ENCODE results near the gene APOA4. TPM values are rescaled to one million over a fixed set of nuclear protein-coding genes. Genes with fewer than 3 reads are reported as not detected.

The APOA4 gene
- total RNA-seq, 1 donor from 2014 or later, result not detected

GRCh38 chr11:116777056-116777455 lies 46.0 kb downstream of the APOA4 start:
- TF ChIP-seq, protein P1, sequence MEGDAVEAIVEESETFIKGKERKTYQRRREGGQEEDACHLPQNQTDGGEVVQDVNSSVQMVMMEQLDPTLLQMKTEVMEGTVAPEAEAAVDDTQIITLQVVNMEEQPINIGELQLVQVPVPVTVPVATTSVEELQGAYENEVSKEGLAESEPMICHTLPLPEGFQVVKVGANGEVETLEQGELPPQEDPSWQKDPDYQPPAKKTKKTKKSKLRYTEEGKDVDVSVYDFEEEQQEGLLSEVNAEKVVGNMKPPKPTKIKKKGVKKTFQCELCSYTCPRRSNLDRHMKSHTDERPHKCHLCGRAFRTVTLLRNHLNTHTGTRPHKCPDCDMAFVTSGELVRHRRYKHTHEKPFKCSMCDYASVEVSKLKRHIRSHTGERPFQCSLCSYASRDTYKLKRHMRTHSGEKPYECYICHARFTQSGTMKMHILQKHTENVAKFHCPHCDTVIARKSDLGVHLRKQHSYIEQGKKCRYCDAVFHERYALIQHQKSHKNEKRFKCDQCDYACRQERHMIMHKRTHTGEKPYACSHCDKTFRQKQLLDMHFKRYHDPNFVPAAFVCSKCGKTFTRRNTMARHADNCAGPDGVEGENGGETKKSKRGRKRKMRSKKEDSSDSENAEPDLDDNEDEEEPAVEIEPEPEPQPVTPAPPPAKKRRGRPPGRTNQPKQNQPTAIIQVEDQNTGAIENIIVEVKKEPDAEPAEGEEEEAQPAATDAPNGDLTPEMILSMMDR (IDR thresholded peaks at IDR 0.05; ENCODE audit: borderline replicate concordance), result no peak
- peaks cover 17% of the 10 kb centered on the region for H3K4me1 ChIP-seq
- no peaks in the 10 kb centered on the region for H3K9me3 ChIP-seq (replicated peaks)
- intact Hi-C loops (cut with micrococcal nuclease), result no loop called here
- peaks cover 48% of the 10 kb centered on the region for H3K36me3 ChIP-seq
- no peak overlapping the region for H3K27ac ChIP-seq (replicated peaks)
- no peaks in the 10 kb centered on the region for H3K27me3 ChIP-seq (ENCODE audit: low read depth)
- no peak for DNase-seq
- H3K4me3 ChIP-seq, result no peak overlapping the region

DNA sequence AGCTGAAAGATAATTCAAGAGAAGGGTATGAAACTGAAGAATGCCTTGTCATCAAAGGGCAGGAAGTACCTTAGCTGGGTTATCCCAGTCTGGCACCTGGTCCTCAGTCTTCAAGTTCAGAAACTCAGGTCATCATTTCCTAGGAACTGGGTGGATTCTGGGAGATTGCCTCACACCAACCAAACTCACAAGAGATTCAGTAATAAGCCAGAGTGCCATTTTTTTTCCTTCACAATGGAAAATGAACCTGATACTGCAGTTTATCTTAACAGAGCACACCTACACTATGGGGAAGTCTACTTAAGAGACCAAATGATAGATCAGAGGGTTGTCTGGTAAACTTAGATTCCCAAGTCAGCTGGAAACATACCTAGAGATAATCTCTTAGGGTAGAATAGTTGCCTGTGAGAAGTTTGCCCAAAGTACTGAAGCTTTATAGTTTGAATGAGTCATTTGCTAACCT lies 46.6 kb downstream of the APOA4 start:
- no peak for DNase-seq
- Histone ChIP-seq H3K36me3 (peaks cover 43% of the 10 kb centered on the region), H3K4me1 (peaks cover 22% of the 10 kb centered on the region), H3K4me3 (no peak overlapping the region), H3K9me3 (replicated peaks) (no peaks in the 10 kb centered on the region), H3K27me3 (ENCODE audit: low read depth) (no peaks in the 10 kb centered on the region), H3K27ac (replicated peaks) (no peak overlapping the region)
- TF ChIP-seq, protein P1 (IDR thresholded peaks at IDR 0.05; ENCODE audit: borderline replicate concordance), result no peak
- intact Hi-C loops (cut with micrococcal nuclease), result no loop called here

DNA sequence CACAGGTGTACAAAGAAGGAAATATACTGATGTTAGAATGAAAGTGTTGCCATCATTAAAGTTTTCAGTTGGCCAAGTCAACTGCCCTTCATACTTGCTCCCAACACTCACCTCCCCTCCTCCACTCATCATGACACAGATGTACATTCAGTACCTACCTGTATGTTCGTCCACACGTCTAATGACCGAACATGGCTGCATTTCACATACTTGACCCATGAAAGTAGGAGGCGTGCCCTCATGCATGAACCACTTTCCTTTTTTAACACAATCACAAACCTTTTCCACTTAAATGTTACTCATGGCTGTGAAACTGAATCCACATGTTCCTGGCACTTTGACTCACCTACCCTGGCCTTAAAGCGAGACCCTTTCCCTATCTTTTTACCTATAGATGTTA lies 47.1 kb downstream of the APOA4 start:
- H3K9me3 ChIP-seq (replicated peaks), result no peaks in the 10 kb centered on the region
- no peak overlapping the region for H3K27ac ChIP-seq (replicated peaks)
- no peak overlapping the region for H3K4me3 ChIP-seq
- peaks cover 37% of the 10 kb centered on the region for H3K36me3 ChIP-seq
- DNase-seq, result no peak
- TF ChIP-seq, protein P1 (IDR thresholded peaks at IDR 0.05; ENCODE audit: borderline replicate concordance), result no peak
- H3K27me3 ChIP-seq (ENCODE audit: low read depth), result no peaks in the 10 kb centered on the region
- peaks cover 28% of the 10 kb centered on the region for H3K4me1 ChIP-seq
- intact Hi-C loops (cut with micrococcal nuclease), result no loop called here

DNA sequence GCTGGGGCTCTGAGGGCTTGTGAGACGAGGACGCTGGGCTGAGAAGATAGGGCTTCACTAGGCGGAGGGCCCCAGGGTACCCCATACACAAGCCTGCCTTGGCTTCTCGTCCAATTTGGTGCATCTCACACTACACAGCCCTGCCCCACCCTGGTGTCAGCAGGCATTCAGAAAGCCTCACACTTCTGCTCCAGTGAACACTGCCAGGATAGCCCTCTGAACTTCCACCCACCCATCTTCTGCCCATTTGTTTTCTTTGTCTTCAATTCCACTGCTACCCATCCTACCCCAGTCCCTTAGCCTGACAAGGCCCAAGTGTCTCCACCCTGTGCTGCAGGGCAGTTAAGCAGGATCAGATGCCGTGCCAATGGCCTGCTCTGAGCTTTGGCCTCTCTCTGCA lies 48.4 kb downstream of the APOA4 start:
- Histone ChIP-seq H3K27ac (replicated peaks) (no peak overlapping the region), H3K36me3 (peaks cover 24% of the 10 kb centered on the region), H3K4me1 (peaks cover 36% of the 10 kb centered on the region), H3K9me3 (replicated peaks) (no peaks in the 10 kb centered on the region), H3K4me3 (no peak overlapping the region), H3K27me3 (ENCODE audit: low read depth) (no peaks in the 10 kb centered on the region)
- DNase-seq, result no peak
- intact Hi-C loops (cut with micrococcal nuclease), result no loop called here
- TF ChIP-seq, protein P1 (IDR thresholded peaks at IDR 0.05; ENCODE audit: borderline replicate concordance), result no peak

GRCh38 chr11:116773203-116774097 lies 49.7 kb downstream of the APOA4 start:
- intact Hi-C loops (cut with micrococcal nuclease), result no loop called here
- H3K4me3 ChIP-seq, result peak overlapping the region; percentile 94
- peak overlapping the region; percentile 94 for H3K27ac ChIP-seq (replicated peaks)
- H3K36me3 ChIP-seq, result peaks cover 23% of the 10 kb centered on the region
- no peaks in the 10 kb centered on the region for H3K9me3 ChIP-seq (replicated peaks)
- TF ChIP-seq, protein P1 (IDR thresholded peaks at IDR 0.05; ENCODE audit: borderline replicate concordance), result no peak
- no peaks in the 10 kb centered on the region for H3K27me3 ChIP-seq (ENCODE audit: low read depth)
- peaks cover 39% of the 10 kb centered on the region for H3K4me1 ChIP-seq
- DNase-seq, result no peak
